Endothelial cell of umbilical vein (primary cell): Measurements from ENCODE around the gene STT3B. TPM values are rescaled to one million over a fixed set of nuclear protein-coding genes. Genes with fewer than 3 reads are reported as not detected.

Experiments
- BruUV-seq: library from RNA; stranded (reverse); fragments of 400-500 nt; replicated peaks from 2 replicates; lab custom pipeline; 2021; lab: Mats Ljungman, UMichigan
- CTCF ChIA-PET: fragments of 300-600, 350-600 bp; sonication (Branson Sonifier 250); formaldehyde crosslinking; loops from one replicate; lab custom pipeline; 2021; ENCODE audit warnings: antibody characterized with exemption, inconsistent platforms; lab: Charles Lee
- POLR2A ChIA-PET: fragments of 300-600, 350-600 bp; sonication (Branson Sonifier 250); formaldehyde crosslinking; loops from one replicate; lab custom pipeline; 2021; ENCODE audit warnings: antibody characterized with exemption, inconsistent platforms; lab: Charles Lee
- DNase-seq: peaks from one replicate; pipeline ENCODE4 v3.0.0-alpha.2; 2011; ENCODE audit warnings: low read depth, low spot score
- FAIRE-seq: peaks from 2 replicates; lab custom pipeline; 2011; peaks lifted over from hg19 to GRCh38; lab: Jason Lieb, UNC
- H2AFZ ChIP-seq: 2 replicates; pipeline ENCODE4 v1.6.0; 2012; ENCODE audit warnings: low read depth, low read length, control low read depth, inconsistent platforms
- H3K27ac ChIP-seq: 2 replicates; pipeline ENCODE4 v1.5.1; 2011; ENCODE audit warnings: low read depth, mild to moderate bottlenecking, control low read depth, low read length, moderate library complexity; ENCODE audit not compliant: insufficient read depth
- H3K27me3 ChIP-seq, 2 experiments: 2 replicates each; pipeline versions ENCODE4 v1.6.0 to v1.6.1; 2011; ENCODE audit warnings: low read length in 2 of 2, mixed read lengths in 1 of 2; ENCODE audit not compliant: control insufficient read depth in 2 of 2, insufficient read depth in 2 of 2
- H3K36me3 ChIP-seq, 2 experiments: 2 replicates in 1 of 2; 3 replicates in 1 of 2; pipeline ENCODE4 v1.5.1; 2011; ENCODE audit warnings: low read length in 2 of 2, mild to moderate bottlenecking in 1 of 2, moderate library complexity in 1 of 2; ENCODE audit not compliant: control insufficient read depth in 2 of 2, insufficient read depth in 2 of 2; ENCODE audit errors: extremely low read depth in 1 of 2
- H3K4me1 ChIP-seq: 3 replicates; pipeline ENCODE4 v1.5.1; 2011; ENCODE audit warnings: mild to moderate bottlenecking, low read length; ENCODE audit not compliant: control insufficient read depth, insufficient read depth; ENCODE audit errors: extremely low read depth
- H3K4me2 ChIP-seq: 2 replicates; pipeline ENCODE4 v1.6.1; 2011; ENCODE audit warnings: low read length, control low read depth, mixed read lengths; ENCODE audit not compliant: insufficient read depth
- H3K4me3 ChIP-seq, 3 experiments: fragments of 200-600 bp in 1 of 3; sonication (generic), shearing (Covaris generic) in 1 of 3; replicated peaks in 1 of 3; 2 replicates each; pipeline ENCODE4 v1.5.1; 2011 to 2016; ENCODE audit warnings: control low read depth in 3 of 3, low read length in 3 of 3, mild to moderate bottlenecking in 2 of 3, inconsistent platforms in 1 of 3, low read depth in 1 of 3, moderate library complexity in 1 of 3; ENCODE audit not compliant: insufficient read depth in 1 of 3
- H3K79me2 ChIP-seq: 2 replicates; pipeline ENCODE4 v1.6.0; 2012; ENCODE audit warnings: low read length, inconsistent platforms; ENCODE audit not compliant: control insufficient read depth, insufficient read depth
- H3K9ac ChIP-seq: replicated peaks from 2 replicates; pipeline ENCODE3; 2011; ENCODE audit warnings: low read length, control low read depth; ENCODE audit not compliant: insufficient read depth; ENCODE audit errors: extremely low read depth
- H3K9me1 ChIP-seq: replicated peaks from 3 replicates; pipeline ENCODE4 v1.6.0; 2011; ENCODE audit warnings: mild to moderate bottlenecking, low read length; ENCODE audit not compliant: control insufficient read depth, insufficient read depth; ENCODE audit errors: extremely low read depth
- H3K9me3 ChIP-seq: replicated peaks from 2 replicates; pipeline ENCODE4 v1.5.1; 2012; ENCODE audit warnings: low read length, inconsistent platforms; ENCODE audit not compliant: control insufficient read depth, insufficient read depth
- H4K20me1 ChIP-seq: replicated peaks from 2 replicates; pipeline ENCODE3; 2011; ENCODE audit warnings: mild to moderate bottlenecking, low read length; ENCODE audit not compliant: control insufficient read depth, insufficient read depth; ENCODE audit errors: extremely low read depth
- EZH2 ChIP-seq: IDR thresholded peaks from 2 replicates; pipeline ENCODE4 v1.6.1; 2012; ENCODE audit warnings: borderline replicate concordance, low read depth, mild to moderate bottlenecking, moderate library complexity, low read length, inconsistent platforms; ENCODE audit not compliant: severe bottlenecking
- FOS ChIP-seq: IDR thresholded peaks from 2 replicates; pipeline ENCODE4 v1.6.1; 2011; ENCODE audit warnings: mild to moderate bottlenecking, low read length, moderate library complexity, borderline replicate concordance; ENCODE audit not compliant: insufficient read depth
- GATA2 ChIP-seq: IDR thresholded peaks from 2 replicates; pipeline ENCODE4 v1.7.0; 2011; ENCODE audit warnings: low read depth, mild to moderate bottlenecking, moderate library complexity, mixed read lengths, low read length; ENCODE audit not compliant: insufficient read length, insufficient read depth
- JUN ChIP-seq: IDR thresholded peaks from 2 replicates; pipeline ENCODE4 v1.6.1; 2011; ENCODE audit warnings: borderline replicate concordance, low read depth; ENCODE audit not compliant: insufficient read length, insufficient read depth
- MYC ChIP-seq: IDR thresholded peaks from one replicate; pipeline ENCODE4 v1.6.1; 2011; ENCODE audit warnings: mild to moderate bottlenecking, low read depth, low read length
- POLR2A ChIP-seq: IDR thresholded peaks from 2 replicates; pipeline ENCODE4 v1.6.1; 2012; ENCODE audit warnings: low read depth, mild to moderate bottlenecking, control low read depth, low read length
- POLR2AphosphoS5 ChIP-seq: IDR thresholded peaks from 2 replicates; pipeline ENCODE4 v1.6.1; 2012; ENCODE audit warnings: low read depth, mild to moderate bottlenecking, control low read depth, low read length, moderate library complexity; ENCODE audit not compliant: insufficient read depth
- dilution Hi-C: fragments of 300-500 bp; cut with MboI; formaldehyde crosslinking; loops from one replicate; pipeline ENCODE4 v1.15.0; 2019; ENCODE audit warnings: low sequenced_read_pairs; ENCODE audit not compliant: extremely low pct_ligation_motif_present
- intact Hi-C: fragments of 100-400 bp; cut with micrococcal nuclease; formaldehyde crosslinking; loops from one replicate; pipeline ENCODE4 v1.10.0; 2022
- polyA plus RNA-seq, 4 experiments: library from polyadenylated mRNA; depleted of rRNA in 3 of 4; stranded (reverse) in 3 of 4; unstranded in 1 of 4; fragments of >200 nt; gene quantifications; 2 replicates each; pipeline versions ENCODE4 v1.2.1 to v1.2.3, GENCODE V29; 2011 to 2012; ENCODE audit warnings: missing spikeins in 1 of 4
- total RNA-seq: library from RNA; stranded (reverse); gene quantifications from 2 replicates; pipeline ENCODE4 v1.2.3, GENCODE V29; 2021
- TF ChIP-seq, protein P1 (sequence below): IDR thresholded peaks from 2 replicates; pipeline ENCODE4 v1.6.1; 2011; ENCODE audit not compliant: insufficient read depth, insufficient read length
- TF ChIP-seq, protein P2 (sequence below), 2 donors: IDR thresholded peaks; 1 replicate in 1 of 2; 2 replicates in 1 of 2; pipeline ENCODE4 v1.5.1; 2011; ENCODE audit warnings: low read length in 2 of 2, mild to moderate bottlenecking in 2 of 2, moderate library complexity in 2 of 2, control low read depth in 1 of 2, inconsistent platforms in 1 of 2, low read depth in 1 of 2; ENCODE audit not compliant: insufficient read depth in 1 of 2; ENCODE audit errors: extremely low read depth in 1 of 2

Gene STT3B
- total and polyA plus RNA-seq, 2 donors (not counting 3 experiments of a cell fraction or from before 2014, with no cell fraction given), result 56.4 to 113 TPM

DNA sequence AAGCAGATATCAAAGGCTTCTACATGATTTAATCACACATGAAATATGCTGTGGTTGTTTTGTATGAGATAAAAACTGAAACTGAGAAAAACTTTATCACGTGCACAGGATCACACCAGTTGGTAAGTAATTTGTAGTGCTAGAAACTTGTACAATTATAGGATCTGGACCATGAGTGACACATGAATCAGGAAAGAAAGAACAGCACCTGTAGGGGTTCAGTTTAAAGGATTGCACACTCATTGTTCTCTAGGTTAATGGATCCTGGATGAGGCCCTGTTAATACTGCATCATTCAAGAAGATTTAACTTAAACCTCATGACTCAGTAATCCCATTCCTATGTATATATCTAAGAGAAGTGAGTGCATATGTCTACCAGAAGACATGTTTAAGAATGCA, 87.9 kb downstream of the STT3B start:
- Histone ChIP-seq H3K9ac (no peak overlapping the region), H3K4me2 (no peak overlapping the region), H3K79me2 (no peaks in the 10 kb centered on the region), H3K9me3 (no peaks in the 10 kb centered on the region), H3K4me1 (no peaks in the 10 kb centered on the region), H4K20me1 (no peaks in the 10 kb centered on the region), H3K36me3 (peaks cover 0 to 9% of the 10 kb centered on the region in 2 experiments), H3K27ac (no peak overlapping the region), H2AFZ (no peak overlapping the region), H3K4me3 (no peak overlapping the region), H3K9me1 (no peaks in the 10 kb centered on the region), H3K27me3 (no peaks in the 10 kb centered on the region)
- ChIA-PET CTCF (interaction anchor here (0.6 kb wide), 1 partner anchor 149 kb away, joined by 3 read pairs; no protein-coding TSS in a partner anchor), POLR2A (no interaction called here)
- DNase-seq (no peak), FAIRE-seq (no peak)
- intact Hi-C loops, result no loop called here
- dilution Hi-C loops, result no loop called here
- no peak for TF ChIP-seq POLR2A
- no TSS peak for BruUV-seq

DNA sequence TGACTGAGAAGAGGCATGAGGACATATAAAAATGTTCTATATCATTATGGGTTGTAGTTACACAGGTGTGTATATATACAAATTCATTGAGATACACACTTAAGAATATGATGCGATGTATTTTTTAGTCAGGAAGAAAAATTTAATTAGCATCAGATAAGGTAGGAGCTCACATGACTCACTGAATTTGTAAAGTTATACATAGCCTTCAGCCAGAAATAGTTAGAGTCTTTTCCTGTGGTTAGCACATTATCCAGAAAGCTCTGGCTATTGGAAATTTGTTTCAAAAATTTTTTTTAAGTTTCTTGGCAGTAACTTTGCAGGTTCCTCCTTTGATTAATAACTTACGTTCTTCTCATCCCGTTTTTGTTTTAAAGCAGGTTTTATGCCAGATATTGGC, 88.6 kb downstream of the STT3B start:
- Histone ChIP-seq H3K9me3 (no peaks in the 10 kb centered on the region), H4K20me1 (no peaks in the 10 kb centered on the region), H3K79me2 (no peaks in the 10 kb centered on the region), H3K9ac (no peak overlapping the region), H3K9me1 (no peaks in the 10 kb centered on the region), H3K4me2 (no peak overlapping the region), H3K27ac (no peak overlapping the region), H3K36me3 (peaks cover 1 to 11% of the 10 kb centered on the region in 2 experiments), H2AFZ (no peak overlapping the region), H3K4me3 (no peak overlapping the region), H3K4me1 (no peaks in the 10 kb centered on the region), H3K27me3 (no peaks in the 10 kb centered on the region)
- no TSS peak for BruUV-seq
- DNase-seq, result no peak
- POLR2A ChIA-PET, result no interaction called here
- CTCF ChIA-PET, result interaction anchor here (0.6 to 0.7 kb wide), 2 partner anchors 148 to 523 kb away, joined by 3 read pairs; no protein-coding TSS in a partner anchor
- TF ChIP-seq FOS (no peak), POLR2AphosphoS5 (no peak), GATA2 (no peak), POLR2A (no peak), JUN (no peak), EZH2 (no peak), MYC (no peak)
- TF ChIP-seq, protein P1, sequence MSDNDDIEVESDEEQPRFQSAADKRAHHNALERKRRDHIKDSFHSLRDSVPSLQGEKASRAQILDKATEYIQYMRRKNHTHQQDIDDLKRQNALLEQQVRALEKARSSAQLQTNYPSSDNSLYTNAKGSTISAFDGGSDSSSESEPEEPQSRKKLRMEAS, result no peak
- TF ChIP-seq, protein P2, sequence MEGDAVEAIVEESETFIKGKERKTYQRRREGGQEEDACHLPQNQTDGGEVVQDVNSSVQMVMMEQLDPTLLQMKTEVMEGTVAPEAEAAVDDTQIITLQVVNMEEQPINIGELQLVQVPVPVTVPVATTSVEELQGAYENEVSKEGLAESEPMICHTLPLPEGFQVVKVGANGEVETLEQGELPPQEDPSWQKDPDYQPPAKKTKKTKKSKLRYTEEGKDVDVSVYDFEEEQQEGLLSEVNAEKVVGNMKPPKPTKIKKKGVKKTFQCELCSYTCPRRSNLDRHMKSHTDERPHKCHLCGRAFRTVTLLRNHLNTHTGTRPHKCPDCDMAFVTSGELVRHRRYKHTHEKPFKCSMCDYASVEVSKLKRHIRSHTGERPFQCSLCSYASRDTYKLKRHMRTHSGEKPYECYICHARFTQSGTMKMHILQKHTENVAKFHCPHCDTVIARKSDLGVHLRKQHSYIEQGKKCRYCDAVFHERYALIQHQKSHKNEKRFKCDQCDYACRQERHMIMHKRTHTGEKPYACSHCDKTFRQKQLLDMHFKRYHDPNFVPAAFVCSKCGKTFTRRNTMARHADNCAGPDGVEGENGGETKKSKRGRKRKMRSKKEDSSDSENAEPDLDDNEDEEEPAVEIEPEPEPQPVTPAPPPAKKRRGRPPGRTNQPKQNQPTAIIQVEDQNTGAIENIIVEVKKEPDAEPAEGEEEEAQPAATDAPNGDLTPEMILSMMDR (IDR thresholded peaks at IDR 0.05; ENCODE audit: extremely low read depth in 1 of 2, insufficient read depth in 1 of 2, low read depth in 1 of 2, low read length in 2 of 2), result no peak
- intact Hi-C loops, result no loop called here
- FAIRE-seq, result no peak
- dilution Hi-C loops, result no loop called here
